Ishikawa (cell line): ENCODE measurements around the gene COPS9.

Source experiments
- CEBPB ChIP-seq: IDR thresholded peaks from 2 replicates; pipeline ENCODE4 v1.6.1; 2012
- CREB1 ChIP-seq: IDR thresholded peaks from 2 replicates; pipeline ENCODE4 v1.6.1; 2012; ENCODE audit warnings: low read depth
- EGR1 ChIP-seq: IDR thresholded peaks from 2 replicates; pipeline ENCODE4 v1.6.1; 2012
- EP300 ChIP-seq: IDR thresholded peaks from 2 replicates; pipeline ENCODE4 v1.6.1; 2012; ENCODE audit warnings: borderline replicate concordance
- FOXM1 ChIP-seq: IDR thresholded peaks from 2 replicates; pipeline ENCODE4 v1.6.1; 2012; ENCODE audit warnings: low read depth, borderline replicate concordance
- MAX ChIP-seq: IDR thresholded peaks from 2 replicates; pipeline ENCODE4 v1.6.1; 2012
- NFIC ChIP-seq: IDR thresholded peaks from 2 replicates; pipeline ENCODE4 v1.6.1; 2012
- RAD21 ChIP-seq: IDR thresholded peaks from 2 replicates; pipeline ENCODE4 v1.6.1; 2012; ENCODE audit warnings: low read depth
- REST ChIP-seq: IDR thresholded peaks from 2 replicates; pipeline ENCODE4 v1.6.1; 2012; ENCODE audit warnings: low read depth, mild to moderate bottlenecking
- TAF1 ChIP-seq: IDR thresholded peaks from 2 replicates; pipeline ENCODE4 v1.6.1; 2012; ENCODE audit warnings: low read depth, mild to moderate bottlenecking
- TCF12 ChIP-seq: IDR thresholded peaks from 2 replicates; pipeline ENCODE4 v1.6.1; 2012; ENCODE audit warnings: low read depth
- TEAD4 ChIP-seq: IDR thresholded peaks from 2 replicates; pipeline ENCODE4 v1.6.1; 2012
- USF1 ChIP-seq: IDR thresholded peaks from 2 replicates; pipeline ENCODE4 v1.6.1; 2012
- YY1 ChIP-seq: IDR thresholded peaks from 2 replicates; pipeline ENCODE4 v1.6.1; 2012; ENCODE audit warnings: low read depth
- ZBTB7A ChIP-seq: IDR thresholded peaks from 2 replicates; pipeline ENCODE4 v1.6.1; 2012; ENCODE audit warnings: low read depth

The COPS9 gene

GRCh38 chr2:240172071-240172895 lies 36.2 kb upstream of the COPS9 start:
- TF ChIP-seq CEBPB (no peak), RAD21 (no peak), EP300 (no peak), FOXM1 (no peak), ZBTB7A (no peak), NFIC (no peak), TAF1 (no peak), MAX (no peak), YY1 (no peak)

- TF ChIP-seq EP300 = no peak
- no peak for TF ChIP-seq FOXM1
- no peak for TF ChIP-seq USF1
- TF ChIP-seq YY1 = no peak
- no peak for TF ChIP-seq MAX
- TF ChIP-seq EGR1 = no peak
- no peak for TF ChIP-seq TEAD4
- no peak for TF ChIP-seq CREB1
- no peak for TF ChIP-seq ZBTB7A
- no peak for TF ChIP-seq RAD21
- no peak for TF ChIP-seq REST
- TF ChIP-seq CEBPB = no peak
- TF ChIP-seq NFIC = no peak
- no peak for TF ChIP-seq TAF1
- TF ChIP-seq TCF12 = no peak
Observed at GRCh38 chr2:240170883-240171282, 34.8 kb upstream of the COPS9 start.

- TF ChIP-seq TEAD4 = no peak
- TF ChIP-seq CREB1 = no peak
- no peak for TF ChIP-seq CEBPB
- TF ChIP-seq USF1 = no peak
- TF ChIP-seq FOXM1 = no peak
- TF ChIP-seq TAF1 = no peak
- TF ChIP-seq YY1 = no peak
- TF ChIP-seq REST = no peak
- no peak for TF ChIP-seq MAX
- TF ChIP-seq RAD21 = no peak
- no peak for TF ChIP-seq EGR1
- TF ChIP-seq EP300 = no peak
- TF ChIP-seq TCF12 = no peak
Observed at GRCh38 chr2:240170354-240170735, 34.2 kb upstream of the COPS9 start.

- TF ChIP-seq MAX (no peak), FOXM1 (no peak), CEBPB (no peak), REST (no peak), TCF12 (no peak), CREB1 (no peak), RAD21 (no peak), YY1 (no peak), EGR1 (no peak), TAF1 (no peak), ZBTB7A (no peak), EP300 (no peak), USF1 (no peak), NFIC (no peak)
Observed at GRCh38 chr2:240169486-240170353, 33.6 kb upstream of the COPS9 start.
